Naive thymus-derived CD4-positive, alpha-beta T cell (primary cell): ENCODE data around the gene UTP14C. TPM values are rescaled to one million over a fixed set of nuclear protein-coding genes. Genes with fewer than 3 reads are reported as not detected.

Experiments used
- ATAC-seq: fragments of 150-1000 bp; cut with Tn5 transposase; 2 replicates; pipeline ENCODE4 v1.10.0; 2021; ENCODE audit warnings: mild to moderate bottlenecking, moderate library complexity
- CTCF ChIA-PET: fragments of 350-600 bp; sonication (Branson Sonifier 250); formaldehyde crosslinking; loops from one replicate; lab custom pipeline; 2021; ENCODE audit warnings: antibody characterized with exemption; lab: Charles Lee
- POLR2A ChIA-PET: fragments of 350-600 bp; sonication (Branson Sonifier 250); formaldehyde crosslinking; loops from one replicate; lab custom pipeline; 2021; ENCODE audit warnings: antibody characterized with exemption, inconsistent platforms; lab: Charles Lee
- DNase-seq, 9 donors: peaks; one replicate each; pipeline versions ENCODE4 v3.0.0 to v3.0.0-alpha.2; 2020 to 2022; ENCODE audit warnings: mixed read lengths in 1 of 9
- H3K27ac ChIP-seq: one replicate; pipeline ENCODE4 v1.7.0; 2013; ENCODE audit warnings: mild to moderate bottlenecking, low read depth, low read length, moderate library complexity
- H3K27me3 ChIP-seq, 2 donors: one replicate each; pipeline ENCODE4 v1.7.0; 2013; ENCODE audit warnings: low read length in 2 of 2, mild to moderate bottlenecking in 2 of 2, moderate library complexity in 2 of 2; ENCODE audit not compliant: control insufficient read depth in 2 of 2, insufficient read depth in 2 of 2
- H3K36me3 ChIP-seq, 3 experiments: 1 replicate in 2 of 3; 2 replicates in 1 of 3; pipeline ENCODE4 v1.7.0; 2013; ENCODE audit warnings: low read length in 3 of 3, mild to moderate bottlenecking in 3 of 3, moderate library complexity in 1 of 3; ENCODE audit not compliant: insufficient read depth in 3 of 3, control insufficient read depth in 2 of 3
- H3K4me1 ChIP-seq, 2 donors: one replicate each; pipeline ENCODE4 v1.7.0; 2013; ENCODE audit warnings: low read length in 2 of 2, mild to moderate bottlenecking in 2 of 2, moderate library complexity in 1 of 2; ENCODE audit not compliant: control insufficient read depth in 2 of 2, insufficient read depth in 2 of 2
- H3K4me3 ChIP-seq: 2 replicates; pipeline ENCODE4 v1.7.0; 2013; ENCODE audit warnings: mild to moderate bottlenecking, low read length
- H3K9me3 ChIP-seq, 3 experiments: 1 replicate in 2 of 3; 2 replicates in 1 of 3; pipeline ENCODE4 v1.7.0; 2013; ENCODE audit warnings: low read length in 3 of 3; ENCODE audit not compliant: control insufficient read depth in 2 of 3
- H3K27ac Mint-ChIP-seq, 9 donors: one replicate each; pipeline ENCODE4 v1.8.0; 2020 to 2022; ENCODE audit warnings: mixed read lengths in 9 of 9, mild to moderate bottlenecking in 8 of 9, moderate library complexity in 5 of 9, inconsistent platforms in 2 of 9
- H3K27me3 Mint-ChIP-seq, 5 donors: one replicate each; pipeline ENCODE4 v1.8.0; 2021 to 2022; ENCODE audit warnings: mixed read lengths in 5 of 5, mild to moderate bottlenecking in 1 of 5
- H3K36me3 Mint-ChIP-seq, 5 donors: one replicate each; pipeline ENCODE4 v1.8.0; 2020 to 2022; ENCODE audit warnings: mixed read lengths in 5 of 5, mild to moderate bottlenecking in 3 of 5, inconsistent platforms in 1 of 5
- H3K4me1 Mint-ChIP-seq, 7 donors: one replicate each; pipeline ENCODE4 v1.8.0; 2020 to 2022; ENCODE audit warnings: mixed read lengths in 7 of 7, mild to moderate bottlenecking in 3 of 7, inconsistent platforms in 1 of 7
- H3K4me3 Mint-ChIP-seq, 10 donors: one replicate each; pipeline ENCODE4 v1.8.0; 2020 to 2022; ENCODE audit warnings: mild to moderate bottlenecking in 10 of 10, mixed read lengths in 10 of 10, moderate library complexity in 6 of 10, inconsistent platforms in 2 of 10
- H3K9me3 Mint-ChIP-seq, 11 donors: one replicate each; pipeline ENCODE4 v1.8.0; 2020 to 2022; ENCODE audit warnings: mixed read lengths in 11 of 11, mild to moderate bottlenecking in 4 of 11, inconsistent platforms in 1 of 11, moderate library complexity in 1 of 11
- intact Hi-C, 2 donors: fragments of 100-400 bp; cut with micrococcal nuclease; formaldehyde crosslinking; loops; one replicate each; pipeline ENCODE4 v1.15.1; 2023
- polyA plus RNA-seq, 2 donors: library from polyadenylated mRNA; unstranded; fragments of 300-500 nt; fragmentation: Illumina TruSeq; gene quantifications; one replicate each; pipeline ENCODE4 v1.2.3, GENCODE V29; 2021
- total RNA-seq, 6 experiments: library from RNA in 5 of 6; stranded (reverse) in 5 of 6; gene quantifications; 1 replicate in 5 of 6; 2 replicates in 1 of 6; pipeline ENCODE4 v1.2.3 and lab custom pipeline; 2021 to 2026

The UTP14C gene
- total and polyA plus RNA-seq, 7 experiments from 2014 or later = 2.0 to 17.2 (median 4.6) TPM

DNA sequence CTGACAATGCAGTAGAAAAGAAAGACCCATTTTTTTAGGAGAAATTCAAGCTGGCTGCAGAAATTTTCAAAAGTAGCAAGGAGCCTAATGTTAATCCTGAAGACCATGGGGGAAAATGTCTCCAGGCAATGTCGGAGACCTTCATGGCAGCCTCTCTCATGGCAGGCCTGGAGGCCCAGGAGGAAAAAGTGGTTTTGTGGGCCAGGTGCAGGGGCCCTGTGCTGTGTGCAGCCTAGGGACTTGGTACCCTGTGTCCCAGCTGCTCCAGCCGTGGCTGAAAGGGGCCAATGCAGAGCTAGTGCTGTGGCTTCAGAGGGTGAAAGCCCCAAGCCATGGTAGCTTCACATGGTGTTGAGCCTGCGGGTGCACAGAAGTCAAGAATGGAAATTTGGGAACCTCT is 8.2 kb upstream of the UTP14C start:
- ATAC-seq = no peak
- Mint-ChIP-seq H3K4me3 (no peak overlapping the region), H3K9me3 (peaks cover 0 to 5% (median 0%) of the 10 kb centered on the region in 11 donors), H3K4me1 (peaks cover 17 to 68% (median 49%) of the 10 kb centered on the region in 7 donors), H3K27me3 (peaks cover 0 to under 1% (median under 1%) of the 10 kb centered on the region in 5 donors), H3K27ac (no peak overlapping the region), H3K36me3 (peaks cover 16 to 49% (median 40%) of the 10 kb centered on the region in 5 donors)
- peaks cover 4 to 33% (median 5%) of the 10 kb centered on the region in 3 experiments for H3K36me3 ChIP-seq
- peaks cover 9 to 12% of the 10 kb centered on the region in 2 donors for H3K4me1 ChIP-seq
- ChIA-PET CTCF (no interaction called here), POLR2A (no interaction called here)
- H3K9me3 ChIP-seq = no peaks in the 10 kb centered on the region
- H3K4me3 ChIP-seq = no peak overlapping the region
- intact Hi-C loops = no loop called here
- no peak for DNase-seq
- no peak overlapping the region for H3K27ac ChIP-seq
- no peaks in the 10 kb centered on the region for H3K27me3 ChIP-seq

GRCh38 chr13:52020191-52020590 is 4.3 kb upstream of the UTP14C start:
- ATAC-seq (no peak), DNase-seq (no peak)
- Mint-ChIP-seq H3K4me3 (no peak overlapping the region), H3K9me3 (peaks cover 0 to 7% (median 0%) of the 10 kb centered on the region in 11 donors), H3K36me3 (peaks cover 29 to 83% (median 69%) of the 10 kb centered on the region in 5 donors), H3K27me3 (no peaks in the 10 kb centered on the region), H3K27ac (no peak overlapping the region), H3K4me1 (peaks cover 8 to 68% (median 41%) of the 10 kb centered on the region in 7 donors)
- no peak overlapping the region for H3K27ac ChIP-seq
- no peaks in the 10 kb centered on the region for H3K9me3 ChIP-seq
- CTCF ChIA-PET = interaction anchor here (0.9 kb wide), 1 partner anchor 107 kb away, joined by 3 read pairs; no protein-coding TSS in a partner anchor
- POLR2A ChIA-PET = no interaction called here
- no peaks in the 10 kb centered on the region for H3K27me3 ChIP-seq
- intact Hi-C loops = no loop called here
- peaks cover 5 to 55% (median 12%) of the 10 kb centered on the region in 3 experiments for H3K36me3 ChIP-seq
- H3K4me1 ChIP-seq = no peaks in the 10 kb centered on the region
- H3K4me3 ChIP-seq = no peak overlapping the region

DNA sequence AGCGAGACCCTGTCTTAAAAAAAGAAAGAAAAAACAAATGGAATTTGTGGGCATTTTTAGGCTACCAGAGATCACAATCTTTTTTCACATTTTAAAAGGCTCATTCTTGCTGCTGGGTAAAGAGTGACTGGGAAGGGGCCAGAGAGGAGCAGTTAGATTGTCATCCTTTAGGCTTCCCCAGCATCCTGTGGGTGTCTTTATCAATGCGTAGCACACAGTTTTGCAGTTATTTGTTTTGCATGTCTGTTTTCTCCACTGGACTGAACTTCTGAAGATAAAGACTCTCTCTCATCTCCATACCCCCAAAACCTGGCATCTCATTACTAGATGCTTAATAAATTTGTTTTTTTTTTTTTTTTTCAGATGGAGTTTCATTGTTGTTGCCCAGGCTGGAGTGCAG is 2.1 kb upstream of the UTP14C start:
- ATAC-seq (no peak), DNase-seq (no peak)
- no peak overlapping the region for H3K4me3 ChIP-seq
- ChIA-PET POLR2A (interaction anchor here (0.7 kb wide), 1 partner anchor 177 kb away, joined by 5 read pairs; no protein-coding TSS in a partner anchor), CTCF (interaction anchor here (0.7 kb wide), 1 partner anchor 598 kb away, joined by 4 read pairs; no protein-coding TSS in a partner anchor)
- Mint-ChIP-seq H3K27me3 (no peaks in the 10 kb centered on the region), H3K9me3 (peaks cover 3 to 24% (median 12%) of the 10 kb centered on the region in 11 donors), H3K4me1 (peaks cover 8 to 68% (median 51%) of the 10 kb centered on the region in 7 donors), H3K4me3 (no peak overlapping the region), H3K27ac (no peak overlapping the region), H3K36me3 (peaks cover 41 to 89% (median 80%) of the 10 kb centered on the region in 5 donors)
- intact Hi-C loops = no loop called here
- peaks cover 0 to 4% (median 0%) of the 10 kb centered on the region in 3 experiments for H3K9me3 ChIP-seq
- H3K27me3 ChIP-seq = no peaks in the 10 kb centered on the region
- H3K36me3 ChIP-seq = peaks cover 5 to 76% (median 12%) of the 10 kb centered on the region in 3 experiments
- no peaks in the 10 kb centered on the region for H3K4me1 ChIP-seq
- no peak overlapping the region for H3K27ac ChIP-seq

DNA sequence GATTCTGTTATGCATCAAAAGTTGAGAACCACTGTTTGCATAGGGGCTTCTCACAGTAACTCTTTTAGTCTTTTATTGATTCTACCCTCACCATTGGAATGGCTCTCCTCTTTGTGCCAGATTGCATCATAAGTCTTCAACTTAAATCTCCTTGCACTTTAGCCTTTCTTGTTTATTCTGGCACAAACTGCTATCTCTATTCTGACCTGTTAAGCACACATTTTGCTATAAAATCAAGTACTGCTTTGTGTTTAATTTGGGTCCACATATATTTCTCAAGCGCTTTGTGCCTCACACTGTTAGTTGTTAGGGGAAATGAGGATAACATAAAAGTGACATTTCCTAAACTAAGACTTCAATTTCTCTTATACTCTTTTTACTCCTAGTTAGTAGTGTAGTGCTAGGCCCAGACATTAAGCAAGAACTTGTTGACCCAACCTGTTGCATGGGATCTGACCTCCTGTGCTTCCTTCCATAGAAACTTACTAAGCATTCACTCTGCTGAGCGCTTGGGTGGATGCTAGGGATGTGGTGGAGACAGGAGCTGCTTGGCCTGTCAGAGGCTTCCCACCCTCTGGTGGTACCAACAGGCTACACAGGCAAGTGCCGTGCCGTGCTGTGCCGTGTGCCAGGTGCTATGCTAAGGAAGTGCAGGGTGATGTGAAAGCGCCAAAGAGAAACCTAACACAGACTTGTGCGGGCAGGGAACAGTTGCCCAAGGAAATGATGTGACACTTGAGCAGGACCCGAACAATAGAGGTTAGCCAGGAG is 1.2 kb downstream of the UTP14C start:
- H3K27me3 ChIP-seq = no peaks in the 10 kb centered on the region
- intact Hi-C loops = loop anchor here in 1 of 2 donors (2.0 kb wide), 1 partner anchor 13 kb away; the partner anchor contains the start of gene ALG11
- H3K4me3 ChIP-seq = no peak overlapping the region
- ATAC-seq (no peak), DNase-seq (no peak)
- H3K36me3 ChIP-seq = peaks cover 0 to 64% (median 12%) of the 10 kb centered on the region in 3 experiments
- Mint-ChIP-seq H3K27me3 (no peaks in the 10 kb centered on the region), H3K27ac (peak overlapping the region in 1 of 9 donors; percentile 47), H3K4me3 (peak overlapping the region in 5 of 10 donors; percentile 34 to 60 (median 49)), H3K4me1 (peaks cover 5 to 64% (median 42%) of the 10 kb centered on the region in 7 donors), H3K36me3 (peaks cover 42 to 98% (median 93%) of the 10 kb centered on the region in 5 donors), H3K9me3 (peaks cover 3 to 56% (median 14%) of the 10 kb centered on the region in 11 donors)
- ChIA-PET POLR2A (no interaction called here), CTCF (interaction anchor here (0.5 kb wide), 1 partner anchor 174 kb away, joined by 3 read pairs; no protein-coding TSS in a partner anchor)
- H3K9me3 ChIP-seq = peaks cover 0 to 4% (median 0%) of the 10 kb centered on the region in 3 experiments
- no peak overlapping the region for H3K27ac ChIP-seq
- no peaks in the 10 kb centered on the region for H3K4me1 ChIP-seq

GRCh38 chr13:52026246-52026626 is 1.7 kb downstream of the UTP14C start:
- ChIA-PET POLR2A (no interaction called here), CTCF (interaction anchor here (0.5 kb wide), 2 partner anchors 155 to 174 kb away, joined by 3 to 4 read pairs; no protein-coding TSS in a partner anchor)
- Histone ChIP-seq H3K9me3 (peaks cover 0 to 4% (median 0%) of the 10 kb centered on the region in 3 experiments), H3K36me3 (peaks cover 0 to 59% (median 12%) of the 10 kb centered on the region in 3 experiments), H3K4me3 (no peak overlapping the region), H3K27ac (no peak overlapping the region), H3K27me3 (no peaks in the 10 kb centered on the region), H3K4me1 (no peaks in the 10 kb centered on the region)
- no peak for DNase-seq
- no peak for ATAC-seq
- Mint-ChIP-seq H3K27ac (peak overlapping the region in 1 of 9 donors; percentile 47), H3K36me3 (peaks cover 36 to 92% (median 87%) of the 10 kb centered on the region in 5 donors), H3K27me3 (no peaks in the 10 kb centered on the region), H3K4me3 (peak overlapping the region in 5 of 10 donors; percentile 19 to 60 (median 49)), H3K4me1 (peaks cover 5 to 59% (median 40%) of the 10 kb centered on the region in 7 donors), H3K9me3 (peaks cover 3 to 58% (median 17%) of the 10 kb centered on the region in 11 donors)
- intact Hi-C loops = loop anchor here in 1 of 2 donors (2.0 kb wide), 1 partner anchor 13 kb away; the partner anchor contains the start of gene ALG11

- H3K27ac Mint-ChIP-seq = no peak overlapping the region
- intact Hi-C loops = loop anchor here in 1 of 2 donors (2.0 kb wide), 1 partner anchor 15 kb away; the partner anchor contains the start of gene ALG11
- peaks cover 36 to 78% (median 74%) of the 10 kb centered on the region in 5 donors for H3K36me3 Mint-ChIP-seq
- Histone ChIP-seq H3K27ac (no peak overlapping the region), H3K4me1 (no peaks in the 10 kb centered on the region), H3K36me3 (peaks cover 0 to 44% (median 12%) of the 10 kb centered on the region in 3 experiments), H3K27me3 (no peaks in the 10 kb centered on the region), H3K4me3 (no peak overlapping the region), H3K9me3 (peaks cover 0 to 4% (median 0%) of the 10 kb centered on the region in 3 experiments)
- peaks cover 3 to 58% (median 17%) of the 10 kb centered on the region in 11 donors for H3K9me3 Mint-ChIP-seq
- ChIA-PET POLR2A (interaction anchor here (0.7 kb wide), 1 partner anchor 432 kb away, joined by 3 read pairs; no protein-coding TSS in a partner anchor), CTCF (no interaction called here)
- H3K27me3 Mint-ChIP-seq = no peaks in the 10 kb centered on the region
- DNase-seq (no peak), ATAC-seq (no peak)
- H3K4me1 Mint-ChIP-seq = peaks cover 5 to 62% (median 40%) of the 10 kb centered on the region in 7 donors
- no peak overlapping the region for H3K4me3 Mint-ChIP-seq
These were observed 3.3 kb downstream of the UTP14C start for GRCh38 chr13:52027832-52028231.
